GM23338 (cell line): Measurements from ENCODE around the gene ARL2. TPM values are rescaled to one million over a fixed set of nuclear protein-coding genes. Genes with fewer than 3 reads are reported as not detected.
A peak's percentile ranks its signal among the peaks of the same experiment; 100 is the strongest.

Experiments used
- ATAC-seq: fragments of 200-7000 bp; cut with Tn5 transposase; 3 replicates; pipeline ENCODE4 v1.9.1; 2020
- DNase-seq: peaks from one replicate; pipeline ENCODE4 v3.0.0-alpha.2; 2015; ENCODE audit warnings: low spot score
- H2AFZ ChIP-seq: fragments of 200-600 bp; sonication (generic); 2 replicates; pipeline ENCODE4 v1.8.0; 2016; ENCODE audit warnings: antibody characterized with exemption, mild to moderate bottlenecking, moderate library complexity
- H3F3A ChIP-seq: fragments of 200-600 bp; sonication (generic); replicated peaks from 2 replicates; pipeline ENCODE4 v1.8.0; 2017; ENCODE audit warnings: antibody characterized with exemption, mixed run types, low read depth
- H3K27ac ChIP-seq: fragments of 200-600 bp; sonication (generic); 2 replicates; pipeline ENCODE4 v1.6.1; 2016; ENCODE audit warnings: low read depth
- H3K27me3 ChIP-seq: fragments of 200-600 bp; sonication (generic); 2 replicates; pipeline ENCODE4 v1.8.0; 2016; ENCODE audit warnings: mild to moderate bottlenecking, mixed run types, moderate library complexity; ENCODE audit not compliant: insufficient read depth
- H3K36me3 ChIP-seq: fragments of 200-600 bp; sonication (generic); 2 replicates; pipeline ENCODE4 v1.8.0; 2016; ENCODE audit warnings: mild to moderate bottlenecking; ENCODE audit not compliant: insufficient read depth
- H3K4me1 ChIP-seq: fragments of 200-600 bp; sonication (generic); 2 replicates; pipeline ENCODE4 v1.8.0; 2016; ENCODE audit warnings: mild to moderate bottlenecking, moderate library complexity; ENCODE audit not compliant: insufficient read depth
- H3K4me2 ChIP-seq: fragments of 200-600 bp; sonication (generic); 2 replicates; pipeline ENCODE4 v1.7.1; 2017; ENCODE audit warnings: mixed run types
- H3K4me3 ChIP-seq: fragments of 200-600 bp; sonication (generic); 2 replicates; pipeline ENCODE4 v1.6.1; 2016; ENCODE audit warnings: mixed run types
- H3K79me2 ChIP-seq: fragments of 200-600 bp; sonication (generic); replicated peaks from 2 replicates; pipeline ENCODE4 v1.8.0; 2017; ENCODE audit warnings: mild to moderate bottlenecking; ENCODE audit not compliant: insufficient read depth
- H3K9me2 ChIP-seq: fragments of 200-600 bp; sonication (generic); 2 replicates; pipeline ENCODE4 v1.8.0; 2017; ENCODE audit not compliant: insufficient read depth
- H4K20me1 ChIP-seq: fragments of 200-600 bp; sonication (generic); replicated peaks from 2 replicates; pipeline ENCODE4 v1.8.0; 2017; ENCODE audit warnings: mild to moderate bottlenecking; ENCODE audit not compliant: insufficient read depth
- H3K27ac Mint-ChIP-seq: 2 replicates; pipeline ENCODE4 v1.8.0; 2020; ENCODE audit warnings: inconsistent platforms, mild to moderate bottlenecking, moderate library complexity, mixed read lengths
- H3K27me3 Mint-ChIP-seq: 3 replicates; pipeline ENCODE4 v1.8.0; 2022; ENCODE audit warnings: low read depth, mild to moderate bottlenecking, moderate library complexity, mixed read lengths, inconsistent platforms; ENCODE audit not compliant: insufficient read depth, poor library complexity
- H3K36me3 Mint-ChIP-seq: 3 replicates; pipeline ENCODE4 v1.8.0; 2021; ENCODE audit warnings: low read depth, mild to moderate bottlenecking, inconsistent platforms, moderate library complexity, mixed read lengths
- H3K4me1 Mint-ChIP-seq: 3 replicates; pipeline ENCODE4 v1.8.0; 2020; ENCODE audit warnings: mild to moderate bottlenecking, inconsistent platforms, mixed read lengths
- H3K4me3 Mint-ChIP-seq: 3 replicates; pipeline ENCODE4 v1.8.0; 2021; ENCODE audit warnings: moderate library complexity, mild to moderate bottlenecking, inconsistent platforms, mixed read lengths
- H3K9me3 Mint-ChIP-seq: 3 replicates; pipeline ENCODE4 v1.8.0; 2020; ENCODE audit warnings: moderate library complexity, mild to moderate bottlenecking, inconsistent platforms, mixed read lengths
- CREB1 ChIP-seq: fragments of 250-450 bp; sonication (Bioruptor Pico); IDR thresholded peaks from 2 replicates; pipeline ENCODE4 v1.5.0; 2020; ENCODE audit warnings: low read depth, mild to moderate bottlenecking, moderate library complexity
- EZH2 ChIP-seq: fragments of 200-600 bp; sonication (generic); IDR thresholded peaks from one replicate; pipeline ENCODE4 v1.8.0; 2017; ENCODE audit warnings: antibody characterized with exemption, mild to moderate bottlenecking, low read depth; ENCODE audit not compliant: unreplicated experiment
- EZH2phosphoT487 ChIP-seq: fragments of 200-600 bp; sonication (generic); IDR thresholded peaks from one replicate; pipeline ENCODE4 v1.8.1; 2018; ENCODE audit warnings: antibody characterized with exemption; ENCODE audit not compliant: unreplicated experiment
- JUNB ChIP-seq: IDR thresholded peaks from one replicate; pipeline ENCODE4 v1.6.1; 2016; ENCODE audit warnings: antibody characterized with exemption; ENCODE audit not compliant: unreplicated experiment
- NANOG ChIP-seq: IDR thresholded peaks from 2 replicates; pipeline ENCODE4 v1.6.1; 2016; ENCODE audit warnings: antibody characterized with exemption, borderline replicate concordance
- POLR2AphosphoS5 ChIP-seq: IDR thresholded peaks from 2 replicates; pipeline ENCODE4 v1.6.1; 2016; ENCODE audit warnings: antibody characterized with exemption, low read depth
- STAT1 ChIP-seq: IDR thresholded peaks from one replicate; pipeline ENCODE4 v1.6.1; 2016; ENCODE audit warnings: antibody characterized with exemption; ENCODE audit not compliant: unreplicated experiment
- ZNF114 ChIP-seq: fragments of 250-450 bp; sonication (Bioruptor Pico); IDR thresholded peaks from 2 replicates; pipeline ENCODE4 v1.5.0; 2020; ENCODE audit warnings: mild to moderate bottlenecking, moderate library complexity
- ZNF331 ChIP-seq: fragments of 250-450 bp; sonication (Bioruptor Pico); IDR thresholded peaks from 2 replicates; pipeline ENCODE4 v1.5.0; 2020; ENCODE audit warnings: low read depth, mild to moderate bottlenecking, moderate library complexity
- polyA plus RNA-seq: library from polyadenylated mRNA; unstranded; fragments of >200 nt; fragmentation: Nextera tagmentation; extraction: Ambion mirVana; gene quantifications from 2 replicates; pipeline ENCODE4 v1.2.1, GENCODE V29; 2016
- total RNA-seq: library from RNA; depleted of rRNA; stranded (reverse); fragments of >200 nt; shearing (Covaris generic); gene quantifications from 2 replicates; pipeline ENCODE4 v1.2.3, GENCODE V29; 2014
- TF ChIP-seq, protein P1 (sequence below): fragments of 250-450 bp; sonication (Bioruptor Pico); IDR thresholded peaks from 2 replicates; pipeline ENCODE4 v1.5.0; 2020; ENCODE audit warnings: mild to moderate bottlenecking, moderate library complexity
- TF ChIP-seq, protein P2 (sequence below): IDR thresholded peaks from 2 replicates; pipeline ENCODE4 v1.6.1; 2016; ENCODE audit warnings: antibody characterized with exemption
- TF ChIP-seq, protein P3 (sequence below), 2 experiments: fragments of 200-600 bp in 1 of 2; sonication (generic) in 1 of 2; conservative IDR thresholded peaks; 2 replicates each; pipeline versions ENCODE4 v1.5.1 to v1.6.1; 2016 to 2017; ENCODE audit warnings: antibody characterized with exemption in 2 of 2, low read depth in 2 of 2, mild to moderate bottlenecking in 2 of 2, moderate library complexity in 1 of 2
- TF ChIP-seq, protein P4 (sequence below): IDR thresholded peaks from one replicate; pipeline ENCODE4 v1.6.1; 2018; ENCODE audit warnings: antibody characterized with exemption; ENCODE audit not compliant: unreplicated experiment

The ARL2 gene
- total and polyA plus RNA-seq, 2 experiments from 2014 or later, result 193 to 236 TPM

DNA sequence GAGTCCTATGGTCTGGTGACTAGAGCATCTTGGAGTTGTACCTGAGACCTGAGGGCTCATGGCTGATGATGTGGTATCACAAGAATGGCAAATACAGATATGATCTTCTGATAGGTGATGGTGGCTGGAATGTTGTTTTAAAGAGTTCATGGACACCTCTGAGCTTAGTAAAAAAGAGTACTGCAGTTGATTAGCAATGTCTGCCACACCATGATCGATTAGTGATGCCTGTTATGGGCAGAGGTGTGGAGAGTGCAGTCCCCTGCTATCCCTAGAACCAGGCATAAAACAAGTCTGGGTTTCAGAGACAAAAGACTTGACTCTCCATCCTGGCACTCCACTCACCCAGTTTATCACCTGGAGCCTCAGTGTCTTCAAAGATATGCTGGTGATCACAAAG lies 15.8 kb upstream of the ARL2 start:
- no peaks in the 10 kb centered on the region for H3K27me3 ChIP-seq
- no peaks in the 10 kb centered on the region for H3K36me3 Mint-ChIP-seq
- H4K20me1 ChIP-seq, result no peaks in the 10 kb centered on the region
- no peak overlapping the region for H3K27ac Mint-ChIP-seq
- TF ChIP-seq POLR2AphosphoS5, result no peak
- TF ChIP-seq, protein P1, sequence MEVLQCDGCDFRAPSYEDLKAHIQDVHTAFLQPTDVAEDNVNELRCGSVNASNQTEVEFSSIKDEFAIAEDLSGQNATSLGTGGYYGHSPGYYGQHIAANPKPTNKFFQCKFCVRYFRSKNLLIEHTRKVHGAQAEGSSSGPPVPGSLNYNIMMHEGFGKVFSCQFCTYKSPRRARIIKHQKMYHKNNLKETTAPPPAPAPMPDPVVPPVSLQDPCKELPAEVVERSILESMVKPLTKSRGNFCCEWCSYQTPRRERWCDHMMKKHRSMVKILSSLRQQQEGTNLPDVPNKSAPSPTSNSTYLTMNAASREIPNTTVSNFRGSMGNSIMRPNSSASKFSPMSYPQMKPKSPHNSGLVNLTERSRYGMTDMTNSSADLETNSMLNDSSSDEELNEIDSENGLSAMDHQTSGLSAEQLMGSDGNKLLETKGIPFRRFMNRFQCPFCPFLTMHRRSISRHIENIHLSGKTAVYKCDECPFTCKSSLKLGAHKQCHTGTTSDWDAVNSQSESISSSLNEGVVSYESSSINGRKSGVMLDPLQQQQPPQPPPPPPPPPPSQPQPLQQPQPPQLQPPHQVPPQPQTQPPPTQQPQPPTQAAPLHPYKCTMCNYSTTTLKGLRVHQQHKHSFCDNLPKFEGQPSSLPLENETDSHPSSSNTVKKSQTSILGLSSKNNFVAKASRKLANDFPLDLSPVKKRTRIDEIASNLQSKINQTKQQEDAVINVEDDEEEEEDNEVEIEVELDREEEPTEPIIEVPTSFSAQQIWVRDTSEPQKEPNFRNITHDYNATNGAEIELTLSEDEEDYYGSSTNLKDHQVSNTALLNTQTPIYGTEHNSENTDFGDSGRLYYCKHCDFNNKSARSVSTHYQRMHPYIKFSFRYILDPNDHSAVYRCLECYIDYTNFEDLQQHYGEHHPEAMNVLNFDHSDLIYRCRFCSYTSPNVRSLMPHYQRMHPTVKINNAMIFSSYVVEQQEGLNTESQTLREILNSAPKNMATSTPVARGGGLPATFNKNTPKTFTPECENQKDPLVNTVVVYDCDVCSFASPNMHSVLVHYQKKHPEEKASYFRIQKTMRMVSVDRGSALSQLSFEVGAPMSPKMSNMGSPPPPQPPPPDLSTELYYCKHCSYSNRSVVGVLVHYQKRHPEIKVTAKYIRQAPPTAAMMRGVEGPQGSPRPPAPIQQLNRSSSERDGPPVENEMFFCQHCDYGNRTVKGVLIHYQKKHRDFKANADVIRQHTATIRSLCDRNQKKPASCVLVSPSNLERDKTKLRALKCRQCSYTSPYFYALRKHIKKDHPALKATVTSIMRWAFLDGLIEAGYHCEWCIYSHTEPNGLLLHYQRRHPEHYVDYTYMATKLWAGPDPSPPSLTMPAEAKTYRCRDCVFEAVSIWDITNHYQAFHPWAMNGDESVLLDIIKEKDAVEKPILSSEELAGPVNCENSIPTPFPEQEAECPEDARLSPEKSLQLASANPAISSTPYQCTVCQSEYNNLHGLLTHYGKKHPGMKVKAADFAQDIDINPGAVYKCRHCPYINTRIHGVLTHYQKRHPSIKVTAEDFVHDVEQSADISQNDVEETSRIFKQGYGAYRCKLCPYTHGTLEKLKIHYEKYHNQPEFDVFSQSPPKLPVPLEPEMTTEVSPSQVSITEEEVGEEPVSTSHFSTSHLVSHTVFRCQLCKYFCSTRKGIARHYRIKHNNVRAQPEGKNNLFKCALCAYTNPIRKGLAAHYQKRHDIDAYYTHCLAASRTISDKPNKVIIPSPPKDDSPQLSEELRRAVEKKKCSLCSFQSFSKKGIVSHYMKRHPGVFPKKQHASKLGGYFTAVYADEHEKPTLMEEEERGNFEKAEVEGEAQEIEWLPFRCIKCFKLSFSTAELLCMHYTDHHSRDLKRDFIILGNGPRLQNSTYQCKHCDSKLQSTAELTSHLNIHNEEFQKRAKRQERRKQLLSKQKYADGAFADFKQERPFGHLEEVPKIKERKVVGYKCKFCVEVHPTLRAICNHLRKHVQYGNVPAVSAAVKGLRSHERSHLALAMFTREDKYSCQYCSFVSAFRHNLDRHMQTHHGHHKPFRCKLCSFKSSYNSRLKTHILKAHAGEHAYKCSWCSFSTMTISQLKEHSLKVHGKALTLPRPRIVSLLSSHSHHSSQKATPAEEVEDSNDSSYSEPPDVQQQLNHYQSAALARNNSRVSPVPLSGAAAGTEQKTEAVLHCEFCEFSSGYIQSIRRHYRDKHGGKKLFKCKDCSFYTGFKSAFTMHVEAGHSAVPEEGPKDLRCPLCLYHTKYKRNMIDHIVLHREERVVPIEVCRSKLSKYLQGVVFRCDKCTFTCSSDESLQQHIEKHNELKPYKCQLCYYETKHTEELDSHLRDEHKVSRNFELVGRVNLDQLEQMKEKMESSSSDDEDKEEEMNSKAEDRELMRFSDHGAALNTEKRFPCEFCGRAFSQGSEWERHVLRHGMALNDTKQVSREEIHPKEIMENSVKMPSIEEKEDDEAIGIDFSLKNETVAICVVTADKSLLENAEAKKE (CRISPR knock-in tag), result no peak
- TF ChIP-seq, protein P2, sequence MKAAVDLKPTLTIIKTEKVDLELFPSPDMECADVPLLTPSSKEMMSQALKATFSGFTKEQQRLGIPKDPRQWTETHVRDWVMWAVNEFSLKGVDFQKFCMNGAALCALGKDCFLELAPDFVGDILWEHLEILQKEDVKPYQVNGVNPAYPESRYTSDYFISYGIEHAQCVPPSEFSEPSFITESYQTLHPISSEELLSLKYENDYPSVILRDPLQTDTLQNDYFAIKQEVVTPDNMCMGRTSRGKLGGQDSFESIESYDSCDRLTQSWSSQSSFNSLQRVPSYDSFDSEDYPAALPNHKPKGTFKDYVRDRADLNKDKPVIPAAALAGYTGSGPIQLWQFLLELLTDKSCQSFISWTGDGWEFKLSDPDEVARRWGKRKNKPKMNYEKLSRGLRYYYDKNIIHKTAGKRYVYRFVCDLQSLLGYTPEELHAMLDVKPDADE, result no peak
- TF ChIP-seq STAT1, result no peak
- TF ChIP-seq, protein P3, sequence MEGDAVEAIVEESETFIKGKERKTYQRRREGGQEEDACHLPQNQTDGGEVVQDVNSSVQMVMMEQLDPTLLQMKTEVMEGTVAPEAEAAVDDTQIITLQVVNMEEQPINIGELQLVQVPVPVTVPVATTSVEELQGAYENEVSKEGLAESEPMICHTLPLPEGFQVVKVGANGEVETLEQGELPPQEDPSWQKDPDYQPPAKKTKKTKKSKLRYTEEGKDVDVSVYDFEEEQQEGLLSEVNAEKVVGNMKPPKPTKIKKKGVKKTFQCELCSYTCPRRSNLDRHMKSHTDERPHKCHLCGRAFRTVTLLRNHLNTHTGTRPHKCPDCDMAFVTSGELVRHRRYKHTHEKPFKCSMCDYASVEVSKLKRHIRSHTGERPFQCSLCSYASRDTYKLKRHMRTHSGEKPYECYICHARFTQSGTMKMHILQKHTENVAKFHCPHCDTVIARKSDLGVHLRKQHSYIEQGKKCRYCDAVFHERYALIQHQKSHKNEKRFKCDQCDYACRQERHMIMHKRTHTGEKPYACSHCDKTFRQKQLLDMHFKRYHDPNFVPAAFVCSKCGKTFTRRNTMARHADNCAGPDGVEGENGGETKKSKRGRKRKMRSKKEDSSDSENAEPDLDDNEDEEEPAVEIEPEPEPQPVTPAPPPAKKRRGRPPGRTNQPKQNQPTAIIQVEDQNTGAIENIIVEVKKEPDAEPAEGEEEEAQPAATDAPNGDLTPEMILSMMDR (conservative IDR thresholded peaks at IDR 0.05; ENCODE audit: low read depth in 2 of 2), result no peak
- TF ChIP-seq ZNF331, result no peak
- no peak for TF ChIP-seq EZH2phosphoT487
- TF ChIP-seq ZNF114 (CRISPR knock-in tag), result no peak
- TF ChIP-seq NANOG, result no peak
- no peak for TF ChIP-seq JUNB
- TF ChIP-seq, protein P4, sequence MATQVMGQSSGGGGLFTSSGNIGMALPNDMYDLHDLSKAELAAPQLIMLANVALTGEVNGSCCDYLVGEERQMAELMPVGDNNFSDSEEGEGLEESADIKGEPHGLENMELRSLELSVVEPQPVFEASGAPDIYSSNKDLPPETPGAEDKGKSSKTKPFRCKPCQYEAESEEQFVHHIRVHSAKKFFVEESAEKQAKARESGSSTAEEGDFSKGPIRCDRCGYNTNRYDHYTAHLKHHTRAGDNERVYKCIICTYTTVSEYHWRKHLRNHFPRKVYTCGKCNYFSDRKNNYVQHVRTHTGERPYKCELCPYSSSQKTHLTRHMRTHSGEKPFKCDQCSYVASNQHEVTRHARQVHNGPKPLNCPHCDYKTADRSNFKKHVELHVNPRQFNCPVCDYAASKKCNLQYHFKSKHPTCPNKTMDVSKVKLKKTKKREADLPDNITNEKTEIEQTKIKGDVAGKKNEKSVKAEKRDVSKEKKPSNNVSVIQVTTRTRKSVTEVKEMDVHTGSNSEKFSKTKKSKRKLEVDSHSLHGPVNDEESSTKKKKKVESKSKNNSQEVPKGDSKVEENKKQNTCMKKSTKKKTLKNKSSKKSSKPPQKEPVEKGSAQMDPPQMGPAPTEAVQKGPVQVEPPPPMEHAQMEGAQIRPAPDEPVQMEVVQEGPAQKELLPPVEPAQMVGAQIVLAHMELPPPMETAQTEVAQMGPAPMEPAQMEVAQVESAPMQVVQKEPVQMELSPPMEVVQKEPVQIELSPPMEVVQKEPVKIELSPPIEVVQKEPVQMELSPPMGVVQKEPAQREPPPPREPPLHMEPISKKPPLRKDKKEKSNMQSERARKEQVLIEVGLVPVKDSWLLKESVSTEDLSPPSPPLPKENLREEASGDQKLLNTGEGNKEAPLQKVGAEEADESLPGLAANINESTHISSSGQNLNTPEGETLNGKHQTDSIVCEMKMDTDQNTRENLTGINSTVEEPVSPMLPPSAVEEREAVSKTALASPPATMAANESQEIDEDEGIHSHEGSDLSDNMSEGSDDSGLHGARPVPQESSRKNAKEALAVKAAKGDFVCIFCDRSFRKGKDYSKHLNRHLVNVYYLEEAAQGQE, result no peak
- TF ChIP-seq CREB1, result no peak
- TF ChIP-seq EZH2, result no peak
- no peaks in the 10 kb centered on the region for H3K79me2 ChIP-seq
- peaks cover 11% of the 10 kb centered on the region for H3K4me1 ChIP-seq
- peak overlapping the region; percentile 53; the same call in 1 of the 3 replicates for H3K4me3 Mint-ChIP-seq
- H3K9me2 ChIP-seq, result no peaks in the 10 kb centered on the region
- DNase-seq (peak; percentile 40), ATAC-seq (no peak)
- peaks cover 8% of the 10 kb centered on the region for H3K27me3 Mint-ChIP-seq
- H3K4me2 ChIP-seq, result no peak overlapping the region
- H2AFZ ChIP-seq, result peak overlapping the region; percentile 9; the same call in 1 of the 2 replicates
- no peaks in the 10 kb centered on the region for H3K9me3 Mint-ChIP-seq
- H3K36me3 ChIP-seq, result no peaks in the 10 kb centered on the region
- H3K4me3 ChIP-seq, result no peak overlapping the region
- peaks cover 14% of the 10 kb centered on the region for H3K4me1 Mint-ChIP-seq
- no peak overlapping the region for H3K27ac ChIP-seq
- H3F3A ChIP-seq, result no peaks in the 10 kb centered on the region
